ENCODE data around the gene ARL11.

ARL11 gene

DNA sequence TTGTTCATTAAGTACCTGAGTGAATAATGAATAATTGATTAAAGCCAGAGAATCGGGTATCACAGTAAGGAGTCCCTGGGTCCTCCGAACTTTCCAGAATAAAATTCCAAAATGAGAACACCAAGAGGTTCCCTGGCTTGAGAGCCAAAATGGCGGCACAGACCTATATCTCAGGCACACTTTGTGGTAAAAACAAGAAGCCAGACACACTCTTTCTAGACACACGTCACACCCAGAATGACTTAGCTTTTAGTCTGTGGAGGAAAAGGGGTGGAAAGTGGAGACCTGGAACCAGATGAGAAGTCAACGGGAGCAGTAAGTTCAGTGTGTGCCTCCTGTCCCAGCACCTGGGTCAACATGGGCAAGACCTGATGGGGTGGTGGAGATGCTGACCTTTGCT lies 8.4 kb downstream of the ARL11 start:
- H3K4me3 ChIP-seq (ENCODE audit: control insufficient read depth, low read depth, low read length), result no peak overlapping the region
- DNase-seq (ENCODE audit: low read depth), result no peak
- TF ChIP-seq, protein P1, sequence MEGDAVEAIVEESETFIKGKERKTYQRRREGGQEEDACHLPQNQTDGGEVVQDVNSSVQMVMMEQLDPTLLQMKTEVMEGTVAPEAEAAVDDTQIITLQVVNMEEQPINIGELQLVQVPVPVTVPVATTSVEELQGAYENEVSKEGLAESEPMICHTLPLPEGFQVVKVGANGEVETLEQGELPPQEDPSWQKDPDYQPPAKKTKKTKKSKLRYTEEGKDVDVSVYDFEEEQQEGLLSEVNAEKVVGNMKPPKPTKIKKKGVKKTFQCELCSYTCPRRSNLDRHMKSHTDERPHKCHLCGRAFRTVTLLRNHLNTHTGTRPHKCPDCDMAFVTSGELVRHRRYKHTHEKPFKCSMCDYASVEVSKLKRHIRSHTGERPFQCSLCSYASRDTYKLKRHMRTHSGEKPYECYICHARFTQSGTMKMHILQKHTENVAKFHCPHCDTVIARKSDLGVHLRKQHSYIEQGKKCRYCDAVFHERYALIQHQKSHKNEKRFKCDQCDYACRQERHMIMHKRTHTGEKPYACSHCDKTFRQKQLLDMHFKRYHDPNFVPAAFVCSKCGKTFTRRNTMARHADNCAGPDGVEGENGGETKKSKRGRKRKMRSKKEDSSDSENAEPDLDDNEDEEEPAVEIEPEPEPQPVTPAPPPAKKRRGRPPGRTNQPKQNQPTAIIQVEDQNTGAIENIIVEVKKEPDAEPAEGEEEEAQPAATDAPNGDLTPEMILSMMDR (IDR thresholded peaks at IDR 0.05; ENCODE audit: control insufficient read depth, insufficient read depth, low read depth, low read length, missing control alignments), result no peak

DNA sequence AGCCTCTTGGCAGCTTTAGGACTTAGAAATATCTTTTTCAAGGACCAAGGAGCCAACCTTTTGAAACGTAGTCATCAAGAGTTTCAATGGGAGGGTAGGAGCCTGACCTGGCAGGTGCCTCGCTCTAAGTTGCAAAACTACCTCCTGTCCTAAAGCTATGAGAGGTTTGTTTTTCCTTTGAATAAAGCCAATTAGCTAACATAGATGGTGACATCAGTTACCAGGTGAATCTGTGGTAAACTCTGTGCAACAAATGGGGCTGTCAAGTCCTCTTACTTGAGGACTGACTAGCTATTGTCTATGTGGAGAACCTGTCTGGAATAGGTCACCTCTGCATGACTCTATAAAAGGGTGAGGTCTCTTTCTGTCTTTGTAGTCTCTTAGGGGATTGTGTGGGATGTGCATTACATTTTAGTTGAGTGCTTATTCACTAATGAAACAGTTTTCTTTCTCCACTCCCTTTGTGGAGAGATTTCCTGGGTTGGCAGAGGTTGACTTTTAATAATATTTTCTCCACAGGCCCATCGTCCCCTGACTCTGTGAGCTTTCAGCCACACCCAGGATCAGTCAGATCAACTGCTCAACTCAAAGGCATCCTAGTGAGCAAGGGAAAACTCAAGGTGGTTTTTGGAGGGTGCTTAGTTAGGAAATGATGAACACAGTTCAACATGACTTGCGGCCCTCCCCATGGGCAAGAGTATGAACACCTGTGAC lies 9.9 kb downstream of the ARL11 start:
- TF ChIP-seq, protein P1 (IDR thresholded peaks at IDR 0.05; ENCODE audit: control insufficient read depth, insufficient read depth, low read depth, low read length, missing control alignments), result no peak
- DNase-seq (ENCODE audit: low read depth), result no peak
- no peak overlapping the region for H3K4me3 ChIP-seq (ENCODE audit: control insufficient read depth, low read depth, low read length)

DNA sequence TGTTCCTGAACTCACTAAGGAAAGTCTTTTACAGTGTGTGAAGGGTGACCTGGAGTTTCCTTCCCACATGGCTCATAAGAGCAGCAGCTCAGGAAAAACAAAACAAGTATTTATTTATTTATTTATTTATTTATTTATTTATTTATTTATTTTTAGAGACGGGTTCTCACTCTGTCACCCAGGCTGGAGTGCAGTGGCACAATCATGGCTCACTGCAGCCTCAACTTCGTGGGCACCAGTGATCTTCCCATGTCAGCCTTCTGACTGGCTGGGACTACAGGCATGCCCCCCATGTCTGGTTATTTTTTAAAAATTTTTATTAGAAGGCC lies 10.4 kb downstream of the ARL11 start:
- H3K4me3 ChIP-seq (ENCODE audit: control insufficient read depth, low read depth, low read length), result no peak overlapping the region
- DNase-seq (ENCODE audit: low read depth), result no peak
- TF ChIP-seq, protein P1 (IDR thresholded peaks at IDR 0.05; ENCODE audit: control insufficient read depth, insufficient read depth, low read depth, low read length, missing control alignments), result no peak

DNA sequence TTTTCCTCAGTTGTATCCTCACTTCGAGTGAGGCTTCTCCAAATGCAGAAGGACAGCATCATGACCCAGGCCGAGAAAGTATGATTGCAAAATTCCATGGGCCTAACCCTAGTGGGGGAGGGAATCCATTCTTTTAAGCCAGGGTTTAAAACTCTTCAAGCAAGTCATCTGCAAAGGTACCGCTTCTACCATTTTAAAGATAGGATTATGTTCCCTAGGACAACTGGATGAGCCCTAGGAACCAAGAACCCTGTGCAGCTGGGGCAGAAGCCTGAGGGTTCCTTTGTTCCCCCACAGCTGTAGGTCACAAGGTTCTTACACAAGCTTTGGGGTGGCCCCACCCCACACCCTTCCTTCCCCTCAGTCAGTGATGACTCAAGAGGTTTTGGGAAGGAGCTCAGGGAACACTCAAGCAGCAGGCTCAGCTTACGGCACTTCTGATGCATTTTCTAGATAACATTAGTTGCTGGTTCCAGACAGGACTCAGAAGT lies 13.5 kb downstream of the ARL11 start:
- no peak overlapping the region for H3K4me3 ChIP-seq (ENCODE audit: control insufficient read depth, low read depth, low read length)
- peak; percentile 81 for DNase-seq (ENCODE audit: low read depth)
- TF ChIP-seq, protein P1 (IDR thresholded peaks at IDR 0.05; ENCODE audit: control insufficient read depth, insufficient read depth, low read depth, low read length, missing control alignments), result no peak

DNA sequence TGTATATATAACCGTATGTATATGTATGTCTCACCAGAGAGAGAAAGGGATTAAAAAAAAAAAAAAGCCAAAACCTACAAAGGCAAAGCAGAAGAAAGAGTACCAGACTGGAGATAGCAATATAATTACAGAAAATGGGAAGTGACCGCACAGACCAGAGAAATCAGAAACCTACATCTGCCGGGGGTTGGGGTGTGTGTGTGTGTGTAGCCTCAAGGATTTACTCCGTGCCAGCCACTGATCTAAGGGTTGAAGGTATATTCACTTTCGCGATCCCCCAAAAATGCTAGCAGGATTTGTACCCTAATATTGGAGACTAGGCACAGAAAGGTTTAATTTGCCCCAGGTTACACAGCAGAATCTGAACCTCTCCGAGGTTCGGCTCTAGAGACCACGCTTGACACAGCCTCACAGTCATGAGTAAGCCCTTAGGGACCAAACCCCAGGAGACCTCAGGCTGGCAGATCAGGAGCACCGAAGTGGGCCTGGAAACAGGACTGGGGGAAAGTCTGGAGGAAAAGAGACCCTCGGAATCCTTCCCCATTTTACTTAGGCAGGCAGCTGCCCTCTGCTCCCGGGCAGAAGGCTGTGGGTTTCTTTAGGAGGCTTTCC lies 14.8 kb downstream of the ARL11 start:
- TF ChIP-seq, protein P1 (IDR thresholded peaks at IDR 0.05; ENCODE audit: control insufficient read depth, insufficient read depth, low read depth, low read length, missing control alignments), result no peak
- no peak for DNase-seq (ENCODE audit: low read depth)
- H3K4me3 ChIP-seq (ENCODE audit: control insufficient read depth, low read depth, low read length), result no peak overlapping the region

DNA sequence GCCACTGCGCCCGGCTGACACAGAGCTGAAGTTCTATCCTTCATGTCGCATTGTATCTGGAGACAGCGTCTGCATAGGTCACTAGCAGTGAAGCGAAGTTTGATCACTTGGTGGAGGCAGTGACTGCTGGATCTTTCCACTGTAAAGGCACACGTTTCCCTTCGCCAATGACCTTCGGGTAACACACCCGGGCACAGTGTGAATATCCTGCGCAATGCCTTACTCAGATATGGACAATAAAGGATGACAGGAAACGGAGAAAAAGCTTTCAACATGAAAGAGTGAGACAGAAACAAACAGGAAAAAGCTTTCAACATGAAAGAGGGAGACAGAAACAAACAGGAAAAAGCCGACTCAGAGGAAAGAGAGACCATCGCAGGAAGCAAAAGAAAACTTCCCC lies 17.1 kb downstream of the ARL11 start:
- no peak for DNase-seq (ENCODE audit: low read depth)
- TF ChIP-seq, protein P1 (IDR thresholded peaks at IDR 0.05; ENCODE audit: control insufficient read depth, insufficient read depth, low read depth, low read length, missing control alignments), result no peak
- H3K4me3 ChIP-seq (ENCODE audit: control insufficient read depth, low read depth, low read length), result no peak overlapping the region
